GM19467 (cell line): ENCODE data around the gene OR10A5.
"Not testable (repeated sequence)": the region's sequence is repeated elsewhere in the genome, so short reads cannot be mapped to it uniquely, and the experiment has no call there.

Experiments
- ATAC-seq: cut with Tn5 transposase; IDR thresholded peaks from one replicate; pipeline ENCODE4 v1.9.1; 2021; ENCODE audit warnings: mild to moderate bottlenecking, moderate library complexity; ENCODE audit not compliant: unreplicated experiment

The OR10A5 gene

DNA sequence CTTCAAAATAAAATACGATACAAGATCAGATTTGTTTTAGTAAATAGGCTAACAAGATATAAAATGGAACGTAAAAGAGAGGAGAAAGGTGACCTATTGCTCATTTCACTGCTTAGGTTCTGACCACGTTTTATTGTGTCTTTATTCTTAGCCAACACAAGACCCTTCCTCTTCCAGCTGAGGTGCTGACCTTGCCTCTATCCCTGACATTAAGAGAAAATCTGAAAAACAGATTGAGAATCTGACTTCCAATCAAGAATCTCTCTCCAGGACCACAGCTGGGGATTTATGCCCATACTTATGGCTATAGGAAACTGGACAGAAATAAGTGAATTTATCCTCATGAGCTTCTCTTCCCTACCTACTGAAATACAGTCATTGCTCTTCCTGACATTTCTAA is at the start of gene OR10A5:
Gene OR10A5, plus strand, starts transcription at position 301 of the 400 bp plus-strand sequence. Its CDS starts 0 bp downstream, at position 301.
- no peak for ATAC-seq

DNA sequence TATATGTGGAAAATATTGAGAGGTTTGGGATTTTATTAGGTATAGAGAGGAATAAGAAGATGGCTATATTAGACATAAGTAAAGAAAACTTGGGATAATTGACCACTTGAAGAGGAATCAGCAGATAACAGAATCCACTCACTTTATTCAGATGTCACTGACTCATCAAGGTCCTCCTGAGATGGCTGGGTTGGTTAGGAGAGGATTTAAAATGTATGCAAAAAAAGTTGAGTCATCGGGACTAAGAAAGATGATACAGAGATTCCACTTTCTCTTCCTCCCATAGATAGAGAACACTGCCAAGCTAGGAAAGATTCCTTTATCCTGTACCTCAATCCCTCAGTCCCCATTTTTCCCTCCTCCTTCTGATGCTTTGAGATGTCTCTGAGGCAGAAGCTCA is 46.1 kb upstream of the OR10A5 start, which contains the start of gene OR6A2:
Gene OR6A2, minus strand, starts transcription at position 288 of the 400 bp plus-strand sequence. CDS start 3,981 bp downstream, outside the sequence.
- ATAC-seq: no peak

DNA sequence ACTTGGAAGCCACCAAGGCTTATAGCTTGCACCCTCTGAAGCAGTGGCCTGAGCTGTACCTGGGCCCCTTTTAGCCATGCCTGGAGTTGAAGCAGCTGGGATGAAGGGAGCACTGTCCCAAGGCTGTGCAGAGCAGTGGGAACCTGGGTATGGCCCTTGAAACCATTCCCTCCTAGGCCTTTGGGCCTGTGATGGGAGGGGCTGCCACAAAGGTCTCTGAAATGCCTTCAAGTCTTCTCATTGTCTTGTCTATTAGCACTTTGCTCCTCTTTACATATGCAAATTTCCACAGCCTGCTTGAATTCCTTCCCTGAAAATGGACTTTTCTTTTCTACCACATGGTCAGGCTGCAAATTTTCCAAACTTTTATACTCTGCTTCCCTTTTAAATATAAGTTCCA is 44.4 kb upstream of the OR10A5 start:
- ATAC-seq: not testable (repeated sequence)

GRCh38 chr11:6812390-6813005 is 33.0 kb upstream of the OR10A5 start:
- no peak for ATAC-seq

GRCh38 chr11:6813656-6814055 is 31.8 kb upstream of the OR10A5 start:
- no peak for ATAC-seq

DNA sequence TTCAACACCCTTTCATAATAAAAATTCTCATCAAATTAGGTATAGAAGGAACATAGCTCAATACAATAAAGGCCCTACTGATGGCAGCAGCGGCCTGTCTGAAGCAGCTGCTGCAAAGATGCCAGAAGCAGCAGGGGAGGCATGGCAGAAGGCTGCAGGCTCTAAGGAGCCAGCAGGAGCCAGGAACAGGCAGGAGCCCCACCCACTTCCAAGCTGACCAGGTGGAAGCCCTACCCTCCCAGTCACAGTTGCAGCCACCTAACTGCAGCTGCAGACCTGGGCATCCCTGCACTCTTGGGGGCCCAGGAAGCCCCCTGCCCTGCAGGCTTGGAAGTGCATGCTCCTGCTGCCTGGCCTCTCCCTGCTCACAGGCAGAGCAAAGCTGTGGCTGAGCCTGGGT is 27.8 kb upstream of the OR10A5 start:
- no peak for ATAC-seq

- ATAC-seq: no peak
These were observed 26.5 kb upstream of the OR10A5 start for GRCh38 chr11:6818967-6819366.

- ATAC-seq: no peak
These were observed 21.2 kb upstream of the OR10A5 start for GRCh38 chr11:6824136-6824823.

DNA sequence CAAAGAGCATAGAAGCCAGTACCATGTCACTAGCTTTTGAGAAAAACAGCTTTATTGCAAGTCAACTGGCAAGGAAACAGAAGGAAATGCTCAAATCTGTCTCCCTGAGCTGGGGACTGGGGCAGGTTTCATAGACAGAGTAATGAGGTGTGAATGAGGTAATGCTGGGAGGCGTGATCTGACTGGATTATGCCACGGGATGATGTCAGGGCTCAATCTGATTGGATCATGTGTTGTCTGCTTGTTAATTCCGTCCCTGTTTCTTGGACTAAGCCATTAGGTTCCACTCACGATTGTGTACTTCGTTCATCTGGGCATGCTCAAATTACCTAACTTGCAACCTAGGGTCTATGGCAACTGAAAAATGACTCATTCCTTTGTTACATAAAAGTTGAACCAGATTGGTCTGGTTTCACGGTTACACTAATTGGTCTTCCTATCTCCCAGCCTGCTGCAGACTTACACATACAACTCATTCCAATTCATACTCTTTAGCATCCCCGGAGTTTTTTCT is 20.2 kb upstream of the OR10A5 start:
- ATAC-seq: no peak

DNA sequence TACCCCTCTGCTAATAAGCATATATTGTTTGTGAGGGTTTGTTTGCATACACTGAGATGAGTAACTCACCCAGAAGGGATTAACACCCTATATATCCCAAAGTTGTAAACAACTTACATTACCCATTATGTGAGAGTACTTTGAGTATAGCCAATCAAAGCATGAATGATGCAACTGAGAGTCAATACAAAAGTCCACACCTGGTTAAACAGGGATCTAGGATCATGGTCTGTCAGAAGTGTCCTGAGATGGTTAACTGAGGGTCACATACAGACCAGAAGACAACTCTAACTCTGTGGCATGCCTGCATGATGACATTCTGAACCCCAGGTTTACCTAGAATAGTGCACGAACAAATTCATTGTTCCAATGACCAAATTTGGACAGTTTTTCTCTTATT is 17.4 kb upstream of the OR10A5 start:
- no peak for ATAC-seq

GRCh38 chr11:6833356-6833755 is 12.1 kb upstream of the OR10A5 start:
- no peak for ATAC-seq

GRCh38 chr11:6834021-6834420 is 11.5 kb upstream of the OR10A5 start:
- no peak for ATAC-seq

GRCh38 chr11:6841694-6842093 is 3.8 kb upstream of the OR10A5 start:
- no peak for ATAC-seq

- ATAC-seq: no peak
These were observed 1.8 kb upstream of the OR10A5 start for GRCh38 chr11:6843670-6844069.

- no peak for ATAC-seq
These were observed 1.1 kb upstream of the OR10A5 start for GRCh38 chr11:6844356-6844755.

GRCh38 chr11:6850526-6850925 is 5.0 kb downstream of the OR10A5 start:
- ATAC-seq: no peak

GRCh38 chr11:6854801-6855200 is 9.3 kb downstream of the OR10A5 start:
- ATAC-seq: not testable (repeated sequence)

- no peak for ATAC-seq
These were observed 10.6 kb downstream of the OR10A5 start for GRCh38 chr11:6855971-6856541.

- ATAC-seq: no peak
These were observed 11.4 kb downstream of the OR10A5 start for GRCh38 chr11:6856871-6857270.

GRCh38 chr11:6862961-6863360 is 17.5 kb downstream of the OR10A5 start, which contains the start of gene OR10A2:
OR10A2 (plus strand) TSS chr11:6863057; CDS start chr11:6869755, 6,698 bp downstream.
- ATAC-seq: no peak

DNA sequence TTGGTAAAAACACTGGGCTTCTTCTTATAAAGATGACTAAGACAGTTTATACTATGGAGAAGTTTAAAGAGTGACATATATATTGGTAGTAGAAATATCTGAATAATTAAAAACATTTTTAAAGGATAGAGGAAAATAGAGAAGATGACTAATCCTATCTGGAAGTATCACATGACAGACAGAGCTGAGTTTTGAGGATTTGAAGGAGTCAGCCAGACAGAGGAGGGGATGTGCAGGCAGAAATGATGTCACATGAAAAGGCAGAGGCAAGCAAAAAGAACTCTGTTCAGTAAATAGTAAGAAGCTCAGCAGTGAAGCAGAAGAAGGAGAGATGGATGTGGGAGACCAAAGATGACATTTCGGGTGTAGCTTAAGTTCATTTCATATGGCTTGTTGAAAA is 19.0 kb downstream of the OR10A5 start:
- no peak for ATAC-seq

DNA sequence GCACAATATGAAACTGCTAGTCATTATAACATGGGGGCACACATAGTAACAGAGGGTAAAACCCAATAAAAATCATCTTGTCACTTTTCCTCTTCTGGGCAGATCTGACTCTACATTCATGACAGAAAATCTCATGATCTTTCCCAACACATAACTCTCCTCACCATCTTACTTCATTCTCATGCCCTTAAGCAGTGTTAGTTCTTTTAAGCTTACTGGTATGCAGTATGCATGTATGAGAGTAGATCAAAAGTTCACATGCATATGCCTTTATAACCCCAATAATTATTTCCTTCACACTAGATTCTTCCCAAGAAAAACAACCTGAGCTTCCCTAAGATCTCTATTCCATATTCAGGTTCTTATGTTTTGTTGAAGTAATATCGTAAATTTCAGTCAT is 25.8 kb downstream of the OR10A5 start:
- no peak for ATAC-seq
